ENCODE data around the gene NATD1. TPM values are rescaled to one million over a fixed set of nuclear protein-coding genes. Genes with fewer than 3 reads are reported as not detected.

Gene NATD1
- total RNA-seq, 1 experiment from 2014 or later: 7.3 TPM

- no peak within 1 kb of the TSS for H2BK20ac ChIP-seq (ENCODE audit: low read depth, low read length, poor library complexity, severe bottlenecking)
- H3T11ph ChIP-seq (ENCODE audit: low read length): no peak within 1 kb of the TSS
- H3K56ac ChIP-seq (ENCODE audit: insufficient read length, low read depth, low read length): no peak within 1 kb of the TSS
- no peak within 1 kb of the TSS for H2BK12ac ChIP-seq (ENCODE audit: insufficient read length, low read depth, low read length)
- peaks cover 2% of the 10 kb centered on the region; the same call in 1 of the 2 replicates for H3K4me1 ChIP-seq (ENCODE audit: insufficient read depth, low read length)
- TF ChIP-seq CTCF (conservative IDR thresholded peaks at IDR 0.05): no peak
- no peak within 1 kb of the TSS for H4K5ac ChIP-seq (ENCODE audit: insufficient read length, low read depth, low read length)
- no peaks in the 10 kb centered on the region for H3K27me3 ChIP-seq (ENCODE audit: insufficient read depth, low read length)
- Mint-ChIP-seq H3K36me3 (ENCODE audit: insufficient read depth in 1 of 3, low read depth in 3 of 3) (peaks cover 6 to 19% (median 6%) of the 10 kb centered on the region in 3 experiments; a peak in 5 of 7 replicates), H3K27me3 (ENCODE audit: low read depth) (no peaks in the 10 kb centered on the region; the same call in 1 of the 2 replicates), H3K4me1 (peaks cover 46 to 48% of the 10 kb centered on the region in 2 experiments), H3K9me3 (no peaks in the 10 kb centered on the region), H3K27ac (peak within 1 kb of the TSS; percentile 99), H3K4me3 (peak within 1 kb of the TSS; percentile 93 to 97)
- no peak within 1 kb of the TSS for H3K23ac ChIP-seq (ENCODE audit: insufficient read length, low read depth, low read length)
- peaks cover 3% of the 10 kb centered on the region for H4K20me1 ChIP-seq (ENCODE audit: control insufficient read depth, insufficient read depth, insufficient read length)
- H4K8ac ChIP-seq (replicated peaks; ENCODE audit: insufficient read length, low read depth, low read length): no peak within 1 kb of the TSS
- peak within 1 kb of the TSS; percentile 97 for H3K4me2 ChIP-seq (ENCODE audit: insufficient read depth, insufficient read length, low read length)
- H2AK5ac ChIP-seq (ENCODE audit: insufficient read length, low read length): no peak within 1 kb of the TSS
- no peak within 1 kb of the TSS for H4K91ac ChIP-seq (ENCODE audit: insufficient read length, low read depth, low read length)
- peaks cover 17% of the 10 kb centered on the region for H3K23me2 ChIP-seq (ENCODE audit: insufficient read length, low read depth, low read length, poor library complexity, severe bottlenecking)
- H2BK120ac ChIP-seq (ENCODE audit: low read depth, low read length, poor library complexity, severe bottlenecking): peak within 1 kb of the TSS; percentile 80
- H3K18ac ChIP-seq (ENCODE audit: insufficient read length, low read depth, low read length): peak within 1 kb of the TSS; percentile 96
- H2AFZ ChIP-seq (ENCODE audit: low read length): no peak within 1 kb of the TSS
- peaks cover 43% of the 10 kb centered on the region for H3K79me2 ChIP-seq (ENCODE audit: insufficient read depth, low read length)
- H3K79me1 ChIP-seq (ENCODE audit: insufficient read depth, low read depth, low read length, poor library complexity, severe bottlenecking): peaks cover 4% of the 10 kb centered on the region
- H3K27ac ChIP-seq (ENCODE audit: insufficient read length, low read depth, low read length): peak within 1 kb of the TSS; percentile 49
- peak; percentile 98 for DNase-seq
- no peaks in the 10 kb centered on the region for H3K9me3 ChIP-seq (ENCODE audit: control insufficient read depth, low read depth, low read length)
- no peak within 1 kb of the TSS for H3K4ac ChIP-seq (ENCODE audit: low read depth, low read length)
- peak within 1 kb of the TSS; percentile 95 for H3K9ac ChIP-seq (ENCODE audit: extremely low read depth, insufficient read length, low read length)
- no peak within 1 kb of the TSS for H2BK15ac ChIP-seq (ENCODE audit: low read depth, low read length)
- no CpG with 5 or more reads among the region's 76 CpGs for WGBS (ENCODE audit: extremely low coverage, insufficient read length, low lambda C conversion rate)
- H2BK5ac ChIP-seq (ENCODE audit: insufficient read length, low read length): peak within 1 kb of the TSS; percentile 43
- H3K14ac ChIP-seq (ENCODE audit: insufficient read depth, low read length): peak within 1 kb of the TSS; percentile 95
Observed at GRCh38 chr17:21214015-21214776, 39.0 kb downstream of the NATD1 start, which contains the start of gene TMEM11. Gene TMEM11 (minus strand): TSS chr17:21214161. CDS start chr17:21214152, 9 bp downstream.
